ENCODE measurements around the gene TMC1.

Gene TMC1

DNA sequence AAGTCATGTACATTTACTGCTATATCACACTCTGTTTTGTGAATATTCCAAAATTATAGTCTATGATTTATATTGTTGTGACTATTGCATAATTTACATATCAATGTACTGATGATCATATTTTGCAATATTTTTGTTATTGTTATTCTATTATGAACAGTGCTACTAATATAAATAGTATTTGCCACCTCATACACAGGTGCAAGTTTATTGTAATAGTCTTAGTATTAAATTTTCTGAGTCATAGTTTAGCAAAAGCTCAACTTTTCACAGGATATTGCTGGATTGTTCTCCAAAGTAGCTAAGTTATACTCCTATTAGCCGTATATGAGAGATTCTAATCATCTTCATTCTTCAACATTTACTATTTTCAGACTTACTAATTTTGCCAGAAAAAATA lies 124.7 kb downstream of the TMC1 start:
- Histone ChIP-seq H3K27ac (ENCODE audit: low read depth, low read length) (no peak overlapping the region), H3K4me3 (ENCODE audit: low read length) (no peak overlapping the region), H3K27me3 (ENCODE audit: control insufficient read depth, insufficient read depth, low read length) (no peaks in the 10 kb centered on the region), H3K9ac (ENCODE audit: low read length) (no peak overlapping the region), H3K36me3 (ENCODE audit: control insufficient read depth, insufficient read depth, low read length) (no peaks in the 10 kb centered on the region), H3K4me1 (ENCODE audit: control insufficient read depth, insufficient read depth, low read length) (no peaks in the 10 kb centered on the region)

DNA sequence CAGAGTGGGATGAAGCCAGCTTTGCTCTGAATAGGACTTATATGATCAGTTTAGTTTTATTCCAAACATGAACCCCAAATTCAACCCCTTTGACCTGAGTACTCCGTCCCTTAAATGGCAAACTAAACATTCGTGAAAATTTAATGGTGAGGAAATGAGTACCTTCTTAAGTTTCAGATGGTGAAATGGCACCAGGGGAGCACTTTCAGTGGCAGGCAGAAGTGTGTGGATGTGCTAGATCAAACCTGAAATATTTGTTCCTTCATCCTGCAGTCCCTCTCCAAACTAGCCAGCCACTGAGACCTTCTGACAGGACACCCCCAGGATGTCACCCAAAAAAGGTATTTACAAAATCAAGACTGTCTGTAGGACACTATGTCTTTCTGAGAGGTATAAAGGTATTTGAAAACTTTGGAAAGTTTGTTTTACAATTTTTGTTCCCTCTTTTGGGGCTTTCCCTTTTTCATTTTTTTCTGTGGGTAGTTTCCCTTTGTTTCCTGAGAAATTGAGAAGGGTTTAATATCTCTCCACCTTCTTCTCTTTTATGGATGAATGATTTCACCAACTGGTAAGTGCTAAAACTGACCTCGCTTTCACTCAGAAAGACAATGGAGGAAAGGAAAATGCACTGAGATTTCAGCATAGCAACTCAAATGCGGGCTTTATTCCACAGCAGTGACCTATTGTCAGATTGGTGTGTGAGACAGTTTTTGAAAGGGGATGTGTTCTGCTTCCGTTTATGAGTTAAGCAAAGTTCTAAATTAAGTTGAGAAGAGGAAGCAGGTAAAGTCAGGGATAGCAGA lies 127.1 kb downstream of the TMC1 start:
- no peak overlapping the region for H3K27ac ChIP-seq (ENCODE audit: low read depth, low read length)
- no peak overlapping the region for H3K9ac ChIP-seq (ENCODE audit: low read length)
- H3K4me3 ChIP-seq (ENCODE audit: low read length), result no peak overlapping the region
- no peaks in the 10 kb centered on the region for H3K4me1 ChIP-seq (ENCODE audit: control insufficient read depth, insufficient read depth, low read length)
- no peaks in the 10 kb centered on the region for H3K27me3 ChIP-seq (ENCODE audit: control insufficient read depth, insufficient read depth, low read length)
- no peaks in the 10 kb centered on the region for H3K36me3 ChIP-seq (ENCODE audit: control insufficient read depth, insufficient read depth, low read length)

DNA sequence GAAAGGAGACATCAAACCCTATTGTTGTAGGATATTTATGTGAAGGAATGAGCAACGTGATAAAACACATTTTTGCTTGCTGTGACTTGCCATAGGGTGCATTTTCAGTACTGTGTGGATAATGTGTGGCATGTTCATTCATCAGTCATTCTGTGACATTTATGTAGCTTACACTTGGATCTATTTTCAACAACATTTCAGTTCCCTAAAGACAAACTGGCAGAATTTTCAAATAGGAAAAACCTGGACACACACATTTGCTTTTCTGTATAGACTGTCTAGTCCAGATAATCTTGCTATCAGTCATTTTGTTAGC lies 127.7 kb downstream of the TMC1 start:
- no peak overlapping the region for H3K4me3 ChIP-seq (ENCODE audit: low read length)
- no peak overlapping the region for H3K9ac ChIP-seq (ENCODE audit: low read length)
- no peak overlapping the region for H3K27ac ChIP-seq (ENCODE audit: low read depth, low read length)
- H3K36me3 ChIP-seq (ENCODE audit: control insufficient read depth, insufficient read depth, low read length), result no peaks in the 10 kb centered on the region
- H3K4me1 ChIP-seq (ENCODE audit: control insufficient read depth, insufficient read depth, low read length), result no peaks in the 10 kb centered on the region
- H3K27me3 ChIP-seq (ENCODE audit: control insufficient read depth, insufficient read depth, low read length), result no peaks in the 10 kb centered on the region

DNA sequence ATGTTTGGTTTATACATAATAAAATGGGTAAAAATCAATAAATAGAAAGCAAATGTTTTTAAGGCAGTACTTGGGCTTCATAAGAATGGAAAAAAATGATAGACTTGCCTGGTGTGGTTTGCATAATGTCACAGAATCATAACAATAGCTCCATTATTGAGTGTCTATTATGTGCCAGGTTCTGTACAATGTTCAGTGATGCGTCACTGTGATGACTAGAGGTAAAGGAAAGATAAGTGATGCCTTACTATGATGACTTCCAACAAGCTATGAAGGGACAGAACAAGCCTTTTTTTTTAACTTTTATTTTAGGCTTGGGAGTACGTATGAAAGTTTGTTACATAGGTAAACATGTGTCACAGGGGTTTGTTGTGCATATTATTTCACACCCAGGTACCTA lies 128.8 kb downstream of the TMC1 start:
- H3K27me3 ChIP-seq (ENCODE audit: control insufficient read depth, insufficient read depth, low read length), result no peaks in the 10 kb centered on the region
- no peaks in the 10 kb centered on the region for H3K4me1 ChIP-seq (ENCODE audit: control insufficient read depth, insufficient read depth, low read length)
- H3K27ac ChIP-seq (ENCODE audit: low read depth, low read length), result no peak overlapping the region
- no peak overlapping the region for H3K4me3 ChIP-seq (ENCODE audit: low read length)
- no peak overlapping the region for H3K9ac ChIP-seq (ENCODE audit: low read length)
- no peaks in the 10 kb centered on the region for H3K36me3 ChIP-seq (ENCODE audit: control insufficient read depth, insufficient read depth, low read length)

DNA sequence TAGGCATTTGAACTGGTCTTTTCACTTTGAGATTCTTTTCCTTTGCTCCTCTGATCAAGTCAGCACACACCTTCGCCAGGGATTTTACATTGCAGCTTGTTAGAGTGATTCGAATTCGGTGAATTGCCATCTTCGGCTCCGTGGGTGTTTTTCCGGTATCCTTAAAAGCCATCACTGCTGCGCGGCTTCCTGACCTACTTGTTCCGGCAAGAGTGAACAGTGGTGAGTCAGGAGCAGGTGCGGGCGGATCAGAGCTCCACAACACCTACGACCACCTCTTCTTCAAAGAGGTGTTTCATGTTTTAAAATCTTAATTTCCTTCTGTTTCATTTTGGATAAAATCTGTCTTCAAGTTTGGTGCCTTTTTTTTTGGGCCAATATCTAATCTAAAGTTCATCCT lies 134.6 kb downstream of the TMC1 start:
- H3K4me3 ChIP-seq (ENCODE audit: low read length), result no peak overlapping the region
- no peaks in the 10 kb centered on the region for H3K36me3 ChIP-seq (ENCODE audit: control insufficient read depth, insufficient read depth, low read length)
- H3K27me3 ChIP-seq (ENCODE audit: control insufficient read depth, insufficient read depth, low read length), result no peaks in the 10 kb centered on the region
- H3K27ac ChIP-seq (ENCODE audit: low read depth, low read length), result no peak overlapping the region
- no peaks in the 10 kb centered on the region for H3K4me1 ChIP-seq (ENCODE audit: control insufficient read depth, insufficient read depth, low read length)
- H3K9ac ChIP-seq (ENCODE audit: low read length), result no peak overlapping the region

DNA sequence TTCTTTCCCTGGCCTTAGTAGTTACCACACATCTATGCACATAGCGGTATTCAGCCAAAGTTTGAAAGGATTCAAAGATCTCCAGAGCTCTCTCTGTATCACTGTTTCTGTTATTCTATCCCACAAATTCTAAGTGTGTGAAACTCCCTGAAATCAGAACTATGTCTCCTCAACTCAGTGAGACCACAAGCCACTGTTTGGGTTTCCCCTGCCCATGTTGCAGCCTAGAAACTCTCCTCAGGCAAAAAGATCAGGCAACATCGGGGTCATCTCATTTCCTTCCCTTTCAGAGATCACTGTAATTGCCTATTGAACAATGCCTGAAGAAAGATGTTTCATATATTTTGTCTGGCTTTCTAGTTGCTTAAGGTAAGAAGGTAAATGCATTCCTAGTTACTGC lies 135.6 kb downstream of the TMC1 start:
- H3K4me3 ChIP-seq (ENCODE audit: low read length), result no peak overlapping the region
- no peaks in the 10 kb centered on the region for H3K27me3 ChIP-seq (ENCODE audit: control insufficient read depth, insufficient read depth, low read length)
- H3K36me3 ChIP-seq (ENCODE audit: control insufficient read depth, insufficient read depth, low read length), result no peaks in the 10 kb centered on the region
- no peak overlapping the region for H3K27ac ChIP-seq (ENCODE audit: low read depth, low read length)
- no peaks in the 10 kb centered on the region for H3K4me1 ChIP-seq (ENCODE audit: control insufficient read depth, insufficient read depth, low read length)
- H3K9ac ChIP-seq (ENCODE audit: low read length), result no peak overlapping the region

DNA sequence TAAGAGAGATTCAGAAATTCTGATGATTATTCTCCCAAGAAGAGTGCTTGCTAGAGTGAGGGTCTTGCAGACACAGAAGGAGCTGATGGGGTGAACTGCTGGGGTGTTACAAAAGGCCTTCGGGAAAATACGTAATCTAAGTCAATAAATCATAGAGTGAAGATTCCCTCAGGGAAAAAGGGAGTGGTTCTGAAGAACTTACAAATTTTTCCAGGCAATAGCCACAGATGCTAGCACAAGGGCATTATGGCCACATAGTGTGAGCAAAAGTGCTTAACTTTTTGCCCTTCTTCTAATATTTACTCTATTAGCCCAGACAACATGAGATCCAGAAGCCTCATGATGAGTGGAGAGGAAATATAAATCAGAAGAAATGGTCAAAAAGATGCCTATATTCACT lies 137.3 kb downstream of the TMC1 start:
- no peaks in the 10 kb centered on the region for H3K36me3 ChIP-seq (ENCODE audit: control insufficient read depth, insufficient read depth, low read length)
- H3K4me3 ChIP-seq (ENCODE audit: low read length), result no peak overlapping the region
- no peaks in the 10 kb centered on the region for H3K4me1 ChIP-seq (ENCODE audit: control insufficient read depth, insufficient read depth, low read length)
- H3K9ac ChIP-seq (ENCODE audit: low read length), result no peak overlapping the region
- H3K27me3 ChIP-seq (ENCODE audit: control insufficient read depth, insufficient read depth, low read length), result no peaks in the 10 kb centered on the region
- H3K27ac ChIP-seq (ENCODE audit: low read depth, low read length), result no peak overlapping the region

DNA sequence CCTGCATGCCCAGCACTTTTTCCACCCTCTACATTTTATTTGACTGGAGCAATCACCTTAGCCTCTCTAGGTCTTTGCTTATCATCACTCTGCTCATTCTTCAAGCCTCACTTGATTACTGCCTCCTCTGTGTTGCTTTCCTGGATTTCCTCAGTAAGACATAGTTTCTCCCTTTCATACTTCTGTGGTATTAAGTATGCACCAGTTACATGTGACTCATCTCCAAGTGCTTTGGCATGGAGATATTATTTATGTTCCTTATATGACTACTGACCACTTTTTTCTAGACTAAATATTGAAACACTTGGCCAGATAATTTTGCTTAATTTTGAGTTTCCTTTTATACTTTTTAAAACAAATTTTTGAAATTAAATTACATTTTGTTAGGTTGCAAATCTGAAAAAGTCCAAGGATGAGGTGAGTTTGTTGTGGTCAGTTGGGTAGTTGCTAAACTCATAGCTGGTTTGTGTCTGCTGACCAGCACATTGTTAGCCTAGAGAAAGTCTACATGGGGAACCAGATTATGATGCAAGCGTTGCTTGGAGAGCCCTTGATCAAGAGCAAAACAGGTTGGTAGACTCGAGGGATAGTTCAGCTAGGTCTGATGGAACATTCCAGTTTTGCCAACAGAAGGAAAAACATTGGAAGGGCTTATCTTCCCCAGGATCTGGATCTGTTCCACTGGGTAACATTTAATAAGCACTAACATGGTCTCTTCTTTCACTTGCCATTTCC lies 140.2 kb downstream of the TMC1 start:
- H3K36me3 ChIP-seq (ENCODE audit: control insufficient read depth, insufficient read depth, low read length), result no peaks in the 10 kb centered on the region
- no peak overlapping the region for H3K9ac ChIP-seq (ENCODE audit: low read length)
- no peaks in the 10 kb centered on the region for H3K4me1 ChIP-seq (ENCODE audit: control insufficient read depth, insufficient read depth, low read length)
- no peak overlapping the region for H3K4me3 ChIP-seq (ENCODE audit: low read length)
- no peak overlapping the region for H3K27ac ChIP-seq (ENCODE audit: low read depth, low read length)
- H3K27me3 ChIP-seq (ENCODE audit: control insufficient read depth, insufficient read depth, low read length), result no peaks in the 10 kb centered on the region

DNA sequence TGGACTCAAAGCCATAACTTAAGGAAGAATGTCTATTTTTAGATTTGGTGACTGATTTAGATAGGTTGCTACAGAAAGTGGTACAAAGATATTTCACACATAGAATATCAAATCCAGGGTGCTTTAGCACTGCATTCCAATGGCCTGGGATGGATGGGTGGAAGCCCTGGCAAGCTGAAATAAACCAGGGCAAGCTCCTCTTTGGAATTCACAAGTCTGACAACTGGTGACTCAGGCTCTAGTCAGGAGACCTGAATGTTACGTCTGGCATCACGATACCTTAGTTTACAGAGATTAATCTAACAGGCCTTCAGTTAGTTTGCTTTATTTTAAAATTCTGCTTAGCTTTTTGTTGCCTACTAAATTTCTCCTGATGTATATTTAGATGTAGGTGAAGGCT lies 144.0 kb downstream of the TMC1 start:
- no peaks in the 10 kb centered on the region for H3K27me3 ChIP-seq (ENCODE audit: control insufficient read depth, insufficient read depth, low read length)
- H3K4me3 ChIP-seq (ENCODE audit: low read length), result no peak overlapping the region
- H3K4me1 ChIP-seq (ENCODE audit: control insufficient read depth, insufficient read depth, low read length), result no peaks in the 10 kb centered on the region
- no peak overlapping the region for H3K27ac ChIP-seq (ENCODE audit: low read depth, low read length)
- no peak overlapping the region for H3K9ac ChIP-seq (ENCODE audit: low read length)
- H3K36me3 ChIP-seq (ENCODE audit: control insufficient read depth, insufficient read depth, low read length), result no peaks in the 10 kb centered on the region

DNA sequence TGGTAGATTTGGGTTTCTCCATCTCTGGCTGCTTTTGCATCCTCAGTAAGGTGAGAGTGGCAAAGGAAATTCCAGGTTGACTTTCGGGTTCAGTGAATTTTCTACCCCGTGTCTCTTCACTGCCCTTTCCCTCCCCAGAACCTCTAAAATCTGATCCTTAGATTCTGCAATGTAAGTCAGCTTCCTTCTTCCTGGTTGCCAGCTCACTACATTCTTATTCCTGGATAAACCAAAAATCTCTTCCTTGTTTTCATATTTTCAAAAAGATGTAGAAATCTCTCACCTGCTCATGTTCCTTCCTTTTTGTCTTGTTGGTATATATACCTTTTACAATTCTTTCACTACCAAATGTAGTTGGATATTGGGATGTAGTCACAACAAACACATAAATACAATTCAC lies 145.8 kb downstream of the TMC1 start:
- Histone ChIP-seq H3K27me3 (ENCODE audit: control insufficient read depth, insufficient read depth, low read length) (no peaks in the 10 kb centered on the region), H3K4me1 (ENCODE audit: control insufficient read depth, insufficient read depth, low read length) (no peaks in the 10 kb centered on the region), H3K27ac (ENCODE audit: low read depth, low read length) (no peak overlapping the region), H3K9ac (ENCODE audit: low read length) (no peak overlapping the region), H3K36me3 (ENCODE audit: control insufficient read depth, insufficient read depth, low read length) (no peaks in the 10 kb centered on the region), H3K4me3 (ENCODE audit: low read length) (no peak overlapping the region)

DNA sequence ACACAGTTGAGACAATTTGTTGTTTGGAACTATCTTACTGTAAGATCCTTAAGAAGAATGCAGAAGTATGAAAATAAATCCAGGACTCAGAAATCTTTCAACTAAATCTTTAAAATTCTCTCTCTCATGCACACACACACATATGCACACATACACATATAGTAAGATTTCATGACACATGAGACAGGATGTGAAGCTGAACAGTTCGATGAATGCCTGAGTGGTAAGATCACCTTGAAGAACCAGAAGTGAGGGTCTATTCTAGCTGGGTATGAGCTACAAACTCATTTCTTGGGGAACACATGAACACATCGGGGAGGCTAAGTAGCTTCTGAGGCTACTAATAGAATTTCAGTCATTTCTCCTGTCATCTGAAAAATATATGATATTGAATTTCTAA lies 153.6 kb downstream of the TMC1 start:
- Histone ChIP-seq H3K9ac (ENCODE audit: low read length) (no peak overlapping the region), H3K27ac (ENCODE audit: low read depth, low read length) (no peak overlapping the region), H3K36me3 (ENCODE audit: control insufficient read depth, insufficient read depth, low read length) (no peaks in the 10 kb centered on the region), H3K4me3 (ENCODE audit: low read length) (no peak overlapping the region), H3K4me1 (ENCODE audit: control insufficient read depth, insufficient read depth, low read length) (no peaks in the 10 kb centered on the region), H3K27me3 (ENCODE audit: control insufficient read depth, insufficient read depth, low read length) (no peaks in the 10 kb centered on the region)

DNA sequence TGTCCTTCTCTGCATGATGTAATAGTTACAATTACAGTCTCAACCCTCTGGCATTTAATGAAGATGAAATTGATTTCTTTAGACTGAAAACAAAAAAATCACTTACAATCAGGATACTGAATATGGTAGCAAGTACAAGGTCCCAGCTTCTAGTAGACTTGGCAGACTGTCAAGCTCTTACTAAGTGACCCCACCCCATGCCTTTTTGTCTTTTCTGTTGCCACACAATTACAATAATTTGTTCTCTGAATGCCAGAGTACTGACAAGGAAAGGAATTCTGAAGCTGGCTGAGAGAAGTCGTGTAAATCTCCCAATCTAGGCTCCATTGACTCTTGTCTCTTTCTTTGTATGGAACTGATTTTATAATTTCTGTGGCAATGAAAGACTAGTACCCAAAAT lies 154.2 kb downstream of the TMC1 start:
- Histone ChIP-seq H3K9ac (ENCODE audit: low read length) (no peak overlapping the region), H3K27me3 (ENCODE audit: control insufficient read depth, insufficient read depth, low read length) (no peaks in the 10 kb centered on the region), H3K36me3 (ENCODE audit: control insufficient read depth, insufficient read depth, low read length) (no peaks in the 10 kb centered on the region), H3K4me1 (ENCODE audit: control insufficient read depth, insufficient read depth, low read length) (no peaks in the 10 kb centered on the region), H3K27ac (ENCODE audit: low read depth, low read length) (no peak overlapping the region), H3K4me3 (ENCODE audit: low read length) (no peak overlapping the region)

Data from rectal smooth muscle tissue (tissue), 1 donor.